NCI-H446 treated with DMSO at 0.1 percent for 48 hours (cell line): ENCODE measurements around the gene MSI1.

Source experiments
- DNase-seq: peaks from one replicate; lab custom pipeline; 2025; lab: John Stamatoyannopoulos, UW

MSI1 gene

GRCh38 chr12:120376934-120377572 lies 8.1 kb upstream of the MSI1 start:
- DNase-seq = no peak

GRCh38 chr12:120376416-120376815 lies 7.5 kb upstream of the MSI1 start:
- no peak for DNase-seq

GRCh38 chr12:120376009-120376408 lies 7.0 kb upstream of the MSI1 start:
- no peak for DNase-seq

GRCh38 chr12:120373683-120374082 lies 4.7 kb upstream of the MSI1 start:
- no peak for DNase-seq

- DNase-seq = no peak
Observed at GRCh38 chr12:120370343-120371243, 1.6 kb upstream of the MSI1 start.

GRCh38 chr12:120369603-120370342 lies 809 bp upstream of the MSI1 start:
- no peak for DNase-seq

- no peak for DNase-seq
Observed at GRCh38 chr12:120367924-120368788, 808 bp downstream of the MSI1 start.

GRCh38 chr12:120367233-120367923 lies 1.6 kb downstream of the MSI1 start:
- DNase-seq = no peak

GRCh38 chr12:120366845-120367232 lies 2.1 kb downstream of the MSI1 start:
- DNase-seq = no peak

- DNase-seq = no peak
Observed at GRCh38 chr12:120366341-120366705, 2.6 kb downstream of the MSI1 start.

- DNase-seq = no peak
Observed at GRCh38 chr12:120365675-120366340, 3.2 kb downstream of the MSI1 start.

- no peak for DNase-seq
Observed at GRCh38 chr12:120364487-120364886, 4.5 kb downstream of the MSI1 start.

GRCh38 chr12:120363274-120363855 lies 5.6 kb downstream of the MSI1 start:
- DNase-seq = no peak

- DNase-seq = no peak
Observed at GRCh38 chr12:120362516-120363273, 6.3 kb downstream of the MSI1 start.

GRCh38 chr12:120361506-120362208 lies 7.3 kb downstream of the MSI1 start:
- peak; percentile 58 for DNase-seq

- DNase-seq = no peak
Observed at GRCh38 chr12:120359128-120359527, 9.8 kb downstream of the MSI1 start.

GRCh38 chr12:120358412-120359100 lies 10.4 kb downstream of the MSI1 start:
- no peak for DNase-seq

GRCh38 chr12:120357104-120357503 lies 11.9 kb downstream of the MSI1 start:
- DNase-seq = no peak
